GM19372 (cell line): Measurements from ENCODE around the gene MTCL3.
"Not testable (repeated sequence)": the region's sequence is repeated elsewhere in the genome, so short reads cannot be mapped to it uniquely, and the experiment has no call there.

Source experiments
- ATAC-seq: cut with Tn5 transposase; IDR thresholded peaks from one replicate; pipeline ENCODE4 v1.9.1; 2021; ENCODE audit warnings: mild to moderate bottlenecking, low read depth, moderate library complexity; ENCODE audit not compliant: unreplicated experiment

Gene MTCL3

DNA sequence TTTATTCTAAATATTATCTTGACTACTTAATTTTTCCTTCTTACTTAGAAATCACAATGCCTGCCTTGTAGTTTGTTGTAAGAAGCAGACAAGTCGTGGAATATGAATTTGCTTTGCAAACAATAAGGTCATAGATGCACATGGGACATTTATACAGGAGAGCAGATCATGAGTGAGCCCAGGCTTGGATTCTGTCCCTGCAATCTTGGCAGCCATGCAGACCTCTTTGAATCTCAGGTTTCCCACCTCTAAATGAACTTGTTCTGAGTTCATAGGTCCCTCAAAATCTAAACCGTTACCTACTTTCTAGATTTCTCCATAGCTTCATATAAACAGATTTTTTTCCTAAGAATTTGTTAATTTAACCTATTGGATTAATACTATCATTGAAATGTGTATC, 79.4 kb downstream of the MTCL3 start:
- no peak for ATAC-seq

- ATAC-seq = no peak
Observed at GRCh38 chr6:127436578-127437110, 82.5 kb downstream of the MTCL3 start.

- ATAC-seq = no peak
Observed at GRCh38 chr6:127435626-127436220, 83.4 kb downstream of the MTCL3 start.

- no peak for ATAC-seq
Observed at GRCh38 chr6:127434651-127435050, 84.5 kb downstream of the MTCL3 start.

DNA sequence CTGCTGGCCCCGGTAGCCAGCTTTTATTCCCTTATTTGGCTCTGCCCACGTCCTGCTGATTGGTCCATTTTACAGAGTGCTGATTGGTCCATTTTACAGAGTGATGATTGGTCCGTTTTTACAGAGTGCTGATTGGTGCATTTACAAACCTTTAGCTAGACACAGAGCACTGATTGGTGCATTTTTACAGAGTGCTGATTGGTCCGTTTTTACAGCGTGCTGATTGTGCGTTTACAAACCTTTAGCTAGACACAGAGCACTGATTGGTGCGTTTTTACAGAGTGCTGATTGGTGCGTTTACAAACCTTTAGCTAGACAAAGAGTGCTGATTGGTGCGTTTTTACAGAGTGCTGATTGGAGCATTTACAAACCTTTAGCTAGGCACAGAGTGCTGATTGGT, 90.6 kb downstream of the MTCL3 start:
- not testable (repeated sequence) for ATAC-seq

GRCh38 chr6:127423921-127424320, 95.2 kb downstream of the MTCL3 start:
- ATAC-seq = no peak
